GM19328 (cell line): ENCODE measurements around the gene NCEH1.
"Not testable (repeated sequence)": the region's sequence is repeated elsewhere in the genome, so short reads cannot be mapped to it uniquely, and the experiment has no call there.

ENCODE experiments used
- ATAC-seq: cut with Tn5 transposase; IDR thresholded peaks from one replicate; pipeline ENCODE4 v1.9.1; 2021; ENCODE audit warnings: mild to moderate bottlenecking, moderate library complexity; ENCODE audit not compliant: unreplicated experiment

The NCEH1 gene

GRCh38 chr3:172676196-172676922 lies 34.5 kb downstream of the NCEH1 start:
- no peak for ATAC-seq

DNA sequence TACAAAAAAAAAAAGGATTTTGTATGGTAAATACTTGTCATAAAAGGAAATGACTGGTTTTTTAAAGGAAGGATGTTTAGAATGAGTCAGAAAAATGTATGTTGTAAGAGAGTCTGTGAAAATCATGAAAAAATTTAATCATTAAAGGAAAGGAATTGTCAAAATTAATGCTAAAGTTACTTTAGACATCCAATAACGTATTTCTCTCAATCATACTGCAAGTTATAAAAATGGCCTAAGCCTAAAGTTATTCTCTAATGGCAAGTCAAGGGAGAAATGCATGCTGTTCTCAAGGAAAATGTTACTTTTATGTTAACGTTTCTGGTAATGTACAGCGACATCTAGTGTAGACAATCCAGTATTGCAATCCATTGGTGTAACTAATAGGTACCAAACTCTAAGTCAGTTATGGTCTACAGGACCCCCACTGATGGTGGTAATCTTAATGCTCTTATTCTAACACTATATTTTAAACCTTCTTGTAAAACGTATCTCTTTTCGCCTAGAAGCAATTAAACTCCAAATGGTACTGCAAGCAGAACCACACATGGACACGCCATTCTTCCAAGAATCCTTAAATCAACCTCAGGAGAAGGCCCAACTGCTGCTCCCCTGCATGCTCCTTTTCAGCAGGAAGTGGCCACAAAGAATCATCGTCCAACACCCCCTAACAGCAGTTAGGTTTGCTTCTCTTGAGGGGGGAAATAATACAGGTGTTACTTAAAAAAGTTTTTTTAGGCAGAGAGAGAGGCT lies 35.2 kb downstream of the NCEH1 start:
- no peak for ATAC-seq

- peak; percentile 81 for ATAC-seq
These were observed 37.6 kb downstream of the NCEH1 start for GRCh38 chr3:172673210-172673679.

GRCh38 chr3:172669021-172669420 lies 41.8 kb downstream of the NCEH1 start:
- no peak for ATAC-seq

DNA sequence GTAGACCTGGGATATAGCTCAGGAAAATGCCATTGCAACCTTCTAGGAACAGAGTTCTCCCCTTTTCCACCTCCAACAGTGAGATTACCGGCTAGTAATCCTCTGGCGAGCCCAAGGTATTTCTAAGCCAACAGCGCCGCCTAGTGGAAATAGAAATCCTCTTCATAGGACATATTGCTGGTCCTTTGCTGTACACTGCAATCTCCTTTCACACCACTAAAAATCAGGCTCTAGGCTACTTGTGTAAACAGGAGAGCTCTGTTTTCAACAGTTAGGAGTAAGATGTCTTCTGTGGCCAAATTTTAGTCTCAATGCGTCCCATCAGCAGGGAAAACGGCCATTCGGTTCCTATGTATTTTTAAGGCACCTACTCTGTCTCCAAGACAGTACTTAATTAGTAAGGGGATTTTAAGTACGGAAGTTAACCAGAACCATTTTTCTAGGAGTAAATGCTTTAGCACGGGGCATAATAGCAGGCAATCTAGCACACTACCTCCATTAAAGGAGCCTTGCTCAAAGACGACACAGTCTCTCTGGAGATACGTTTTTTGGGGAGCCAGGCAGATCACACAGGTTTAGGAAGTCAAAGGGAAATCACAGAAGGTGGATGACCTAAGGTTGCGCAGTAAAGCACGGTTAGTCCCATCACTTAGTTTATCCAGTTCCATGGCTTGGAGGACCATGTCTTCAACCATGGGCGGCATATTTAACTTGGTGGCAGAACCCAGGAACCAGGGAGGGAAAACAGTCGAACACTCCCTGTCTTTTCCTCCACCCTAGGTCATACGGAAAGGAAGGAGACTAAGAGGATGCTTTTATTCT lies 43.8 kb downstream of the NCEH1 start:
- peak; percentile 88 for ATAC-seq

DNA sequence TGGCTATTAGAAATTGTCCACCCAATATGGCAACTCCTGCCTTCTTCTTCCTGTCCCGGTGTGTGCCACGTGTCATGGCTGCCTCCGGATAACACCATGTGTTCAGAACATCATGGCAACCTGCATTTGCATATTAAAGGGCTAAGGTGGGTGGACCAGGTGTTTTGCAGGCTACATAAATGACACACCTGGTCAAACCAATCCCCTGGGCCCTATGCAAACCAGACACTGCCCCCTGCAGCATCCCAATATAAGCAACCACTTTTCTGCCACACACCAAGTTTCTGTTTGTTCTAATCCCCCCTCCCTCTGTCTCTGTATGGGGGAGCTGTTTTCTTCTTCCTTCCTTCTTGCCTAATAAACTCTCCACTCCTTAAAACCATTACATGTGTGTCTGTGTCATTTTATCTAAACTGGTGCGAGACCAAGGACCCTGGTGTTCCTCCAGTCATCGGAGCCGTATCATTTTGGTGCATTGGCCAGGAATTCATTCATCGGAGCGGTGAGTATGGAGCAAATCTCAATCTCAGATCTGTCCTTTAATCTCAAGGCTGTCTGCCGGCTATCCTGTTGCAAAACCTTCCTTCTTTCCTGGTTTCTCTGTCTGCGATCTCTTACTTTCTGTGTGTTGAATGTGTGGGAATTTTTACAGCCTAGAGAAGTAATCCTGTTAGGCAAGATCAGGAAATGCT lies 44.5 kb downstream of the NCEH1 start:
- no peak for ATAC-seq

GRCh38 chr3:172665510-172665909 lies 45.4 kb downstream of the NCEH1 start:
- ATAC-seq, result not testable (repeated sequence)

GRCh38 chr3:172660421-172660820 lies 50.4 kb downstream of the NCEH1 start:
- ATAC-seq, result not testable (repeated sequence)

- ATAC-seq, result no peak
These were observed 51.4 kb downstream of the NCEH1 start for GRCh38 chr3:172659246-172660002.

- ATAC-seq, result no peak
These were observed 52.3 kb downstream of the NCEH1 start for GRCh38 chr3:172658344-172659245.

GRCh38 chr3:172656602-172657001 lies 54.3 kb downstream of the NCEH1 start:
- ATAC-seq, result no peak

GRCh38 chr3:172655388-172655787 lies 55.5 kb downstream of the NCEH1 start:
- no peak for ATAC-seq

GRCh38 chr3:172654470-172654869 lies 56.4 kb downstream of the NCEH1 start:
- ATAC-seq, result no peak

DNA sequence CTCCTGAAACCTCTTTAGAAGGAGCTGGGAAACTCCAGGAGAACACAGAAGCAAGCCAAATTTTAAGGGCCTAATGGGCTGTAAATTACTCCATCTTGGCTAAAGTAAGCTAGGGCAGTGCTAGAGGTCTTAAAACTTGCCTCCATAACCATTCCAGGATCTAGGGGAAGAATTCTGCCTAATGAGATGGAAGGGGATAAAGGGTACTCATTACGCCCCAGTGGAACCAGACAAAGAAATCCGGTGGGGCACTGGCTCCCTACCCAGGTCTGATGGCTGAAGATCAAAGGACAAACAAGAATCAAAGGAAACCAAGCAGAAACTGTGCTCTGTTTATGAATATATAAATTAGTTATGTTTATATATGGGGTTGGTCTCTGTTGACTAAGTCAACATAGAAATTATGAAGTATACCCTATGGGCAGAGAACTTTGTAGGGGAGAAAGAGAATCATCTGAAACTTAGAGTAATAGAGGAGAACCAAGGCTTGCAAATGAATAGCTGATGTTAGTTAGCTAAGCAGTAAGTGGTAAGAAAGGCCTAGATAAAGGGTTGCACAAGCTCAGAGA lies 57.8 kb downstream of the NCEH1 start:
- no peak for ATAC-seq

GRCh38 chr3:172651936-172652625 lies 58.8 kb downstream of the NCEH1 start:
- ATAC-seq, result no peak

- ATAC-seq, result no peak
These were observed 60.9 kb downstream of the NCEH1 start for GRCh38 chr3:172649987-172650386.

GRCh38 chr3:172648747-172649146 lies 62.1 kb downstream of the NCEH1 start:
- ATAC-seq, result no peak

GRCh38 chr3:172647823-172648222 lies 63.0 kb downstream of the NCEH1 start:
- no peak for ATAC-seq
